ENCODE measurements around the gene ITGB1BP1. TPM values are rescaled to one million over a fixed set of nuclear protein-coding genes. Genes with fewer than 3 reads are reported as not detected.

The ITGB1BP1 gene
- total RNA-seq, 1 donor from 2014 or later, result 17.3 TPM

DNA sequence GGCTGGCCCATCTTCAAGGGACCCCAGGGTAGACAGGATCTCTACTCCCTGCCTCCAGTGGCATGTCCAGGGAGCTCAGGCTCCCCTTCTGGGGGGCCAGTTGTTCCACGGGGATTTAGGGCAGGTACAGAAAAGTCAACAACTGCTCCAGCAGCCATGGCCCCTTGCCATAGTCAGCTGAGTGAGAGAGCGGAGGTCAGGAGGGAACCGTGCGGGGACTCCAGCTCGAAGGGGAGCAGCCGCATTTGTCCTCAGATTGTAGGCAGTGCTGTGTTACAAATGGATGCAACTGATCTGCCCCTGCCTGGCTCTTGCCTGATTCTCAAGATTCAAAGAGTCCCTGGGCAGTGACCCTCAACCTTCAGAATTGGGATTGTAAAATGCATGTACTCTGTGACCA lies 49.9 kb downstream of the ITGB1BP1 start:
- Histone ChIP-seq H3K36me3 (no peaks in the 10 kb centered on the region), H3F3A (ENCODE audit: low read depth) (no peaks in the 10 kb centered on the region), H3K79me2 (ENCODE audit: low read depth) (no peaks in the 10 kb centered on the region), H3K4me3 (no peak overlapping the region), H2AFZ (replicated peaks) (no peak overlapping the region), H3K9me3 (ENCODE audit: low read depth) (no peaks in the 10 kb centered on the region), H3K27me3 (no peaks in the 10 kb centered on the region), H3K4me2 (no peak overlapping the region), H4K20me1 (ENCODE audit: low read depth) (no peaks in the 10 kb centered on the region), H3K9ac (no peak overlapping the region), H3K4me1 (no peaks in the 10 kb centered on the region), H3K27ac (no peak overlapping the region)
- Mint-ChIP-seq H3K27ac (no peak overlapping the region), H3K4me1 (peaks cover 7% of the 10 kb centered on the region), H3K36me3 (peaks cover 45% of the 10 kb centered on the region), H3K27me3 (ENCODE audit: insufficient read depth, low read depth) (peaks cover 3% of the 10 kb centered on the region), H3K4me3 (no peak overlapping the region), H3K9me3 (no peaks in the 10 kb centered on the region)
- no peak for DNase-seq (ENCODE audit: low spot score)
- TF ChIP-seq EZH2phosphoT487 (IDR thresholded peaks at IDR 0.05) (no peak), EZH2 (IDR thresholded peaks at IDR 0.05) (no peak)
- TF ChIP-seq, protein P1, sequence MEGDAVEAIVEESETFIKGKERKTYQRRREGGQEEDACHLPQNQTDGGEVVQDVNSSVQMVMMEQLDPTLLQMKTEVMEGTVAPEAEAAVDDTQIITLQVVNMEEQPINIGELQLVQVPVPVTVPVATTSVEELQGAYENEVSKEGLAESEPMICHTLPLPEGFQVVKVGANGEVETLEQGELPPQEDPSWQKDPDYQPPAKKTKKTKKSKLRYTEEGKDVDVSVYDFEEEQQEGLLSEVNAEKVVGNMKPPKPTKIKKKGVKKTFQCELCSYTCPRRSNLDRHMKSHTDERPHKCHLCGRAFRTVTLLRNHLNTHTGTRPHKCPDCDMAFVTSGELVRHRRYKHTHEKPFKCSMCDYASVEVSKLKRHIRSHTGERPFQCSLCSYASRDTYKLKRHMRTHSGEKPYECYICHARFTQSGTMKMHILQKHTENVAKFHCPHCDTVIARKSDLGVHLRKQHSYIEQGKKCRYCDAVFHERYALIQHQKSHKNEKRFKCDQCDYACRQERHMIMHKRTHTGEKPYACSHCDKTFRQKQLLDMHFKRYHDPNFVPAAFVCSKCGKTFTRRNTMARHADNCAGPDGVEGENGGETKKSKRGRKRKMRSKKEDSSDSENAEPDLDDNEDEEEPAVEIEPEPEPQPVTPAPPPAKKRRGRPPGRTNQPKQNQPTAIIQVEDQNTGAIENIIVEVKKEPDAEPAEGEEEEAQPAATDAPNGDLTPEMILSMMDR (IDR thresholded peaks at IDR 0.05), result no peak

- Mint-ChIP-seq H3K4me1 (peaks cover 7% of the 10 kb centered on the region), H3K9me3 (no peaks in the 10 kb centered on the region)
Observed at GRCh38 chr2:9373047-9373446, 50.3 kb downstream of the ITGB1BP1 start.

GRCh38 chr2:9370746-9371145 lies 52.6 kb downstream of the ITGB1BP1 start:
- H3K4me3 Mint-ChIP-seq, result no peak overlapping the region
- Histone ChIP-seq H3K9ac (no peak overlapping the region), H3K27me3 (no peaks in the 10 kb centered on the region), H3K4me3 (no peak overlapping the region), H2AFZ (replicated peaks) (no peak overlapping the region), H4K20me1 (ENCODE audit: low read depth) (no peaks in the 10 kb centered on the region), H3K79me2 (ENCODE audit: low read depth) (no peaks in the 10 kb centered on the region), H3K4me1 (no peaks in the 10 kb centered on the region), H3K27ac (no peak overlapping the region), H3F3A (ENCODE audit: low read depth) (no peaks in the 10 kb centered on the region), H3K36me3 (no peaks in the 10 kb centered on the region), H3K9me3 (ENCODE audit: low read depth) (no peaks in the 10 kb centered on the region), H3K4me2 (no peak overlapping the region)
- peaks cover 3% of the 10 kb centered on the region for H3K27me3 Mint-ChIP-seq (ENCODE audit: insufficient read depth, low read depth)
- H3K4me1 Mint-ChIP-seq, result peaks cover 5% of the 10 kb centered on the region
- no peaks in the 10 kb centered on the region for H3K9me3 Mint-ChIP-seq
- no peak for DNase-seq (ENCODE audit: low spot score)
- no peak for TF ChIP-seq EZH2 (IDR thresholded peaks at IDR 0.05)
- TF ChIP-seq EZH2phosphoT487 (IDR thresholded peaks at IDR 0.05), result no peak
- TF ChIP-seq, protein P1 (IDR thresholded peaks at IDR 0.05), result no peak
- H3K36me3 Mint-ChIP-seq, result peaks cover 45% of the 10 kb centered on the region
- H3K27ac Mint-ChIP-seq, result no peak overlapping the region

More at GRCh38 chr2:9373047-9373446, 50.3 kb downstream of the ITGB1BP1 start:
- Histone ChIP-seq H3K27me3 (no peaks in the 10 kb centered on the region), H3K4me2 (no peak overlapping the region), H3K27ac (no peak overlapping the region), H3K4me3 (no peak overlapping the region), H3F3A (ENCODE audit: low read depth) (no peaks in the 10 kb centered on the region), H4K20me1 (ENCODE audit: low read depth) (no peaks in the 10 kb centered on the region), H3K9ac (no peak overlapping the region), H3K4me1 (no peaks in the 10 kb centered on the region), H3K9me3 (ENCODE audit: low read depth) (no peaks in the 10 kb centered on the region), H3K79me2 (ENCODE audit: low read depth) (no peaks in the 10 kb centered on the region), H3K36me3 (no peaks in the 10 kb centered on the region), H2AFZ (replicated peaks) (no peak overlapping the region)
- peaks cover 48% of the 10 kb centered on the region for H3K36me3 Mint-ChIP-seq
- no peak for DNase-seq (ENCODE audit: low spot score)
- H3K27ac Mint-ChIP-seq, result no peak overlapping the region
- no peak overlapping the region for H3K4me3 Mint-ChIP-seq
- TF ChIP-seq EZH2phosphoT487 (IDR thresholded peaks at IDR 0.05), result no peak
- TF ChIP-seq, protein P1 (IDR thresholded peaks at IDR 0.05), result no peak
- TF ChIP-seq EZH2 (IDR thresholded peaks at IDR 0.05), result no peak
- H3K27me3 Mint-ChIP-seq (ENCODE audit: insufficient read depth, low read depth), result peaks cover 3% of the 10 kb centered on the region

Measured in neural progenitor cell (in vitro differentiated cells).